ENCODE results near the gene ANGPTL8. TPM values are rescaled to one million over a fixed set of nuclear protein-coding genes. Genes with fewer than 3 reads are reported as not detected.

ANGPTL8 gene
- total and polyA plus RNA-seq, 9 of the 15 experiments (the other 6 are each of a cell fraction or from before 2014, with no cell fraction given), result not detected

- 0 out of 4 replicates have a peak, but pooled peaks of 1 of the 2 experiments have one; percentile 9 for TF ChIP-seq UBTF (IDR thresholded peaks at IDR 0.05; ENCODE audit: borderline replicate concordance in 1 of 2, low read depth in 2 of 2, low read length in 2 of 2)
- peak; percentile 66 for TF ChIP-seq SUPT5H (IDR thresholded peaks at IDR 0.05)
- peak; percentile 51; the same call in 1 of the 2 replicates for TF ChIP-seq MTA3 (IDR thresholded peaks at IDR 0.05; ENCODE audit: borderline replicate concordance)
- TF ChIP-seq ATF6 (CRISPR knock-in tag; IDR thresholded peaks at IDR 0.05), result no peak
- no peak for TF ChIP-seq CBX8 (IDR thresholded peaks at IDR 0.05; ENCODE audit: borderline replicate concordance, extremely low read depth, low read depth, low read length, poor library complexity, severe bottlenecking)
- TF ChIP-seq KDM5B (IDR thresholded peaks at IDR 0.05; ENCODE audit: insufficient replicate concordance, low read depth, low read length), result peak; percentile 76
- TF ChIP-seq ETV1 (tag; conservative IDR thresholded peaks at IDR 0.05; ENCODE audit: low read depth), result no peak
- peak in 1 of 2 experiments; percentile 36; a peak in 1 of 4 replicates for TF ChIP-seq MNT (conservative IDR thresholded peaks at IDR 0.05)
- TF ChIP-seq SRSF3 (IDR thresholded peaks at IDR 0.05; ENCODE audit: insufficient read depth, low read length), result no peak
- TF ChIP-seq ESRRA (IDR thresholded peaks at IDR 0.05; ENCODE audit: borderline replicate concordance, low read depth), result peak; percentile 57
- peak; percentile 69 for TF ChIP-seq POLR2A (conservative IDR thresholded peaks at IDR 0.05)
- TF ChIP-seq TEAD4 (IDR thresholded peaks at IDR 0.05; ENCODE audit: low read length), result no peak; the same call in 1 of the 2 replicates
- TF ChIP-seq TEAD4 (CRISPR knock-in tag; IDR thresholded peaks at IDR 0.05; ENCODE audit: borderline replicate concordance), result no peak
- peak in 1 of 2 experiments; percentile 33; a peak in 1 of 4 replicates for TF ChIP-seq NONO (IDR thresholded peaks at IDR 0.05; ENCODE audit: low read depth in 2 of 2, low read length in 1 of 2)
- 0 out of 2 replicates have a peak, but pooled peaks have one; percentile 30 for TF ChIP-seq ZNF592 (IDR thresholded peaks at IDR 0.05)
Observed at GRCh38 chr19:11197291-11198174, 41.9 kb upstream of the ANGPTL8 start, which contains the start of gene KANK2 (continued).

Data from K562 (cell line).